Caco-2 (cell line): ENCODE measurements around the gene KLK7. TPM values are rescaled to one million over a fixed set of nuclear protein-coding genes. Genes with fewer than 3 reads are reported as not detected.

Source experiments
- BruUV-seq: library from RNA; stranded (reverse); fragments of 400-500 nt; replicated peaks from 2 replicates; lab custom pipeline; 2021; lab: Mats Ljungman, UMichigan
- CTCF ChIA-PET: fragments of 300-600 bp; sonication (Branson Sonifier 250); formaldehyde crosslinking; loops from one replicate; lab custom pipeline; 2022; ENCODE audit warnings: antibody characterized with exemption; lab: Charles Lee
- POLR2A ChIA-PET: fragments of 300-600 bp; sonication (Branson Sonifier 250); formaldehyde crosslinking; loops from one replicate; lab custom pipeline; 2022; ENCODE audit warnings: antibody characterized with exemption; lab: Charles Lee
- DNase-seq, 2 experiments: peaks; one replicate each; pipeline versions ENCODE4 v3.0.0 to v3.0.0-alpha.2; 2020 to 2022
- H3K27me3 ChIP-seq: replicated peaks from 2 replicates; pipeline ENCODE4 v1.6.0; 2011; ENCODE audit warnings: low read length; ENCODE audit not compliant: control insufficient read depth, insufficient read depth
- H3K36me3 ChIP-seq: 2 replicates; pipeline ENCODE4 v1.5.1; 2011; ENCODE audit warnings: low read length; ENCODE audit not compliant: control insufficient read depth, insufficient read depth
- H3K4me1 ChIP-seq: fragments of 250-450 bp; sonication (Bioruptor Pico); 2 replicates; pipeline ENCODE4 v1.5.1; 2020; ENCODE audit warnings: mild to moderate bottlenecking
- H3K4me3 ChIP-seq: 2 replicates; pipeline ENCODE4 v1.5.1; 2011; ENCODE audit warnings: low read depth, mild to moderate bottlenecking, control low read depth, low read length
- H3K9me3 ChIP-seq: fragments of 250-450 bp; sonication (Bioruptor Pico); 2 replicates; pipeline ENCODE4 v1.5.1; 2020; ENCODE audit warnings: mild to moderate bottlenecking, moderate library complexity
- H3K27ac Mint-ChIP-seq: one replicate; pipeline ENCODE4 v1.8.0; 2022; ENCODE audit warnings: mixed read lengths; ENCODE audit not compliant: unreplicated experiment
- H3K27me3 Mint-ChIP-seq: one replicate; pipeline ENCODE4 v1.8.0; 2022; ENCODE audit warnings: mixed read lengths; ENCODE audit not compliant: insufficient read depth, unreplicated experiment
- H3K36me3 Mint-ChIP-seq: one replicate; pipeline ENCODE4 v1.8.0; 2022; ENCODE audit warnings: mild to moderate bottlenecking, mixed read lengths; ENCODE audit not compliant: insufficient read depth, unreplicated experiment
- H3K4me1 Mint-ChIP-seq: one replicate; pipeline ENCODE4 v1.8.0; 2022; ENCODE audit warnings: low read depth, mixed read lengths; ENCODE audit not compliant: unreplicated experiment
- H3K4me3 Mint-ChIP-seq: one replicate; pipeline ENCODE4 v1.8.0; 2022; ENCODE audit warnings: mild to moderate bottlenecking, moderate library complexity, mixed read lengths; ENCODE audit not compliant: unreplicated experiment
- H3K9me3 Mint-ChIP-seq: one replicate; pipeline ENCODE4 v1.8.0; 2022; ENCODE audit warnings: mixed read lengths; ENCODE audit not compliant: unreplicated experiment
- CTCF ChIP-seq, 2 experiments: fragments of 200-600 bp in 1 of 2; IDR thresholded peaks; 1 replicate in 1 of 2; 2 replicates in 1 of 2; pipeline versions ENCODE4 v1.5.1 to v1.8.0; 2011 to 2022; ENCODE audit warnings: antibody characterized with exemption in 1 of 2, control low read depth in 1 of 2, inconsistent platforms in 1 of 2, low read depth in 1 of 2, low read length in 1 of 2, mild to moderate bottlenecking in 1 of 2, moderate library complexity in 1 of 2; ENCODE audit not compliant: insufficient read depth in 1 of 2, severe bottlenecking in 1 of 2, unreplicated experiment in 1 of 2
- intact Hi-C: fragments of 100-400 bp; cut with micrococcal nuclease; formaldehyde crosslinking; loops from one replicate; pipeline ENCODE4 v1.10.0; 2022; ENCODE audit not compliant: unreplicated experiment
- total RNA-seq: library from RNA; stranded (reverse); gene quantifications from 2 replicates; pipeline ENCODE4 v1.2.3, GENCODE V29; 2022

KLK7 gene
- total RNA-seq, 1 experiment from 2014 or later: not detected

- intact Hi-C loops: no loop called here
- Mint-ChIP-seq H3K4me1 (peaks cover 6% of the 10 kb centered on the region), H3K27me3 (peaks cover 17% of the 10 kb centered on the region), H3K27ac (no peak overlapping the region), H3K36me3 (no peaks in the 10 kb centered on the region), H3K9me3 (no peaks in the 10 kb centered on the region), H3K4me3 (no peak overlapping the region)
- Histone ChIP-seq H3K36me3 (no peaks in the 10 kb centered on the region), H3K9me3 (no peaks in the 10 kb centered on the region), H3K27me3 (no peaks in the 10 kb centered on the region), H3K4me1 (no peaks in the 10 kb centered on the region), H3K4me3 (no peak overlapping the region)
- no TSS peak for BruUV-seq
- TF ChIP-seq CTCF (IDR thresholded peaks at IDR 0.05; ENCODE audit: insufficient read depth in 1 of 2, low read depth in 1 of 2, low read length in 1 of 2, severe bottlenecking in 1 of 2, unreplicated experiment in 1 of 2): no peak
- DNase-seq: no peak
- ChIA-PET POLR2A (no interaction called here), CTCF (no interaction called here)
Measured at GRCh38 chr19:51030631-51031030, 46.9 kb upstream of the KLK7 start.

GRCh38 chr19:51029718-51030117 lies 46.0 kb upstream of the KLK7 start:
- intact Hi-C loops: no loop called here
- no peaks in the 10 kb centered on the region for H3K9me3 ChIP-seq
- no TSS peak for BruUV-seq
- no peaks in the 10 kb centered on the region for H3K4me1 ChIP-seq
- peaks cover 4% of the 10 kb centered on the region for H3K4me1 Mint-ChIP-seq
- H3K27me3 ChIP-seq: no peaks in the 10 kb centered on the region
- POLR2A ChIA-PET: no interaction called here
- no peak for DNase-seq
- CTCF ChIA-PET: no interaction called here
- H3K36me3 Mint-ChIP-seq: no peaks in the 10 kb centered on the region
- H3K27ac Mint-ChIP-seq: no peak overlapping the region
- H3K4me3 ChIP-seq: no peak overlapping the region
- H3K27me3 Mint-ChIP-seq: peaks cover 13% of the 10 kb centered on the region
- TF ChIP-seq CTCF (IDR thresholded peaks at IDR 0.05; ENCODE audit: insufficient read depth in 1 of 2, low read depth in 1 of 2, low read length in 1 of 2, severe bottlenecking in 1 of 2, unreplicated experiment in 1 of 2): no peak
- H3K36me3 ChIP-seq: no peaks in the 10 kb centered on the region
- no peak overlapping the region for H3K4me3 Mint-ChIP-seq
- H3K9me3 Mint-ChIP-seq: no peaks in the 10 kb centered on the region

GRCh38 chr19:51027873-51028272 lies 44.2 kb upstream of the KLK7 start:
- no peak overlapping the region for H3K4me3 Mint-ChIP-seq
- DNase-seq: no peak
- BruUV-seq: no TSS peak
- Histone ChIP-seq H3K36me3 (no peaks in the 10 kb centered on the region), H3K9me3 (no peaks in the 10 kb centered on the region), H3K4me3 (no peak overlapping the region), H3K4me1 (no peaks in the 10 kb centered on the region), H3K27me3 (no peaks in the 10 kb centered on the region; the same call in 1 of the 2 replicates)
- no peaks in the 10 kb centered on the region for H3K9me3 Mint-ChIP-seq
- no peaks in the 10 kb centered on the region for H3K4me1 Mint-ChIP-seq
- no peak for TF ChIP-seq CTCF (IDR thresholded peaks at IDR 0.05; ENCODE audit: insufficient read depth in 1 of 2, low read depth in 1 of 2, low read length in 1 of 2, severe bottlenecking in 1 of 2, unreplicated experiment in 1 of 2)
- intact Hi-C loops: no loop called here
- no peaks in the 10 kb centered on the region for H3K36me3 Mint-ChIP-seq
- POLR2A ChIA-PET: no interaction called here
- peaks cover 9% of the 10 kb centered on the region for H3K27me3 Mint-ChIP-seq
- H3K27ac Mint-ChIP-seq: no peak overlapping the region
- CTCF ChIA-PET: no interaction called here
